Tibial artery (tissue), 4 donors: Measurements from ENCODE around the gene CASTOR1.

ENCODE experiments used
- DNase-seq, 2 donors: peaks; one replicate each; pipeline ENCODE4 v3.0.0-alpha.2; 2019
- H3K27ac ChIP-seq, 2 donors: fragments of 200-600 bp; sonication (generic) in 1 of 2; 1 replicate in 1 of 2; 2 replicates in 1 of 2; pipeline ENCODE4 v1.5.1; 2018 to 2019; ENCODE audit warnings: mild to moderate bottlenecking in 1 of 2
- H3K27me3 ChIP-seq, 2 donors: fragments of 200-600 bp; sonication (generic) in 1 of 2; one replicate each; pipeline versions ENCODE4 v1.5.1 to v1.6.0; 2016 to 2019
- H3K36me3 ChIP-seq, 3 donors: fragments of 200-600 bp; sonication (generic) in 2 of 3; one replicate each; pipeline ENCODE4 v1.5.1; 2016 to 2019; ENCODE audit warnings: mild to moderate bottlenecking in 2 of 3
- H3K4me1 ChIP-seq, 4 donors: fragments of 200-600 bp; sonication (generic) in 2 of 4; 1 replicate in 3 of 4; 2 replicates in 1 of 4; pipeline ENCODE4 v1.5.1; 2016 to 2019
- H3K4me3 ChIP-seq, 2 donors: fragments of 200-600 bp; sonication (generic) in 1 of 2; 1 replicate in 1 of 2; 2 replicates in 1 of 2; pipeline ENCODE4 v1.5.1; 2018 to 2019; ENCODE audit warnings: mild to moderate bottlenecking in 2 of 2
- H3K9me3 ChIP-seq, 3 donors: fragments of 200-600 bp; sonication (generic) in 1 of 3; one replicate each; pipeline ENCODE4 v1.5.1; 2016 to 2019
- CTCF ChIP-seq, 2 experiments: fragments of 200-600 bp in 1 of 2; fragments of 450-650 bp in 1 of 2; IDR thresholded peaks; one replicate each; pipeline ENCODE4 v1.5.1; 2017 to 2019; ENCODE audit warnings: antibody characterized with exemption in 2 of 2, mild to moderate bottlenecking in 1 of 2, moderate library complexity in 1 of 2
- intact Hi-C: fragments of 100-400 bp; cut with DNase I; formaldehyde crosslinking; loops from one replicate; pipeline ENCODE4 v1.15.0; 2023; ENCODE audit warnings: low total_unique reads

CASTOR1 gene

DNA sequence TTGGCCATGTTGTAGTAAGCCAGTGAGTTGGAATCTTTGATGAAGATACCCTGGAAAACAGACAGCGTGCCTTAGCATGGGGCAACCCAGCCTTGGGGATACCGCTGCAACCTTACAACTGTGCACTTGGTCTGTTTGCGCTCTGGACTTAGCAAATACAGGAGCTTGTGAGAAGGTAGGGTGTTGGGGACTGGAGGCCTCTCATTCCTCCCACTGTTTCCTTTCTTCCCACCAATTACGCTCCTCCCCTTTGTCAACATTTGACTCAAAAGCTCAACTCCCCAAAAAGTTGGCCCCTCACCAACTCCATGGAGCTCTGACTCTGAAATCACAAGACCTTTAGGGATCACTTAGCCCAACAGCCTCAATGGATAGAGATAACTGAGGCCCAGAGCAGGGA is 45.3 kb upstream of the CASTOR1 start:
- peaks cover 0 to 4% (median 0%) of the 10 kb centered on the region in 4 donors for H3K4me1 ChIP-seq
- intact Hi-C loops, result no loop called here
- no peak for DNase-seq

GRCh38 chr22:30333707-30334087 is 44.4 kb upstream of the CASTOR1 start:
- DNase-seq, result no peak
- Histone ChIP-seq H3K27ac (no peak overlapping the region), H3K4me1 (peaks cover 0 to 4% (median 0%) of the 10 kb centered on the region in 4 donors), H3K36me3 (peaks cover 66 to 83% (median 83%) of the 10 kb centered on the region in 3 donors), H3K9me3 (no peaks in the 10 kb centered on the region), H3K4me3 (no peak overlapping the region), H3K27me3 (no peaks in the 10 kb centered on the region)
- TF ChIP-seq CTCF (IDR thresholded peaks at IDR 0.05), result no peak
- intact Hi-C loops, result no loop called here

More for the DNA sequence above, 45.3 kb upstream of the CASTOR1 start:
- H3K27ac ChIP-seq, result no peak overlapping the region
- no peak overlapping the region for H3K4me3 ChIP-seq
- H3K27me3 ChIP-seq, result no peaks in the 10 kb centered on the region
- TF ChIP-seq CTCF (IDR thresholded peaks at IDR 0.05), result no peak
- no peaks in the 10 kb centered on the region for H3K9me3 ChIP-seq
- H3K36me3 ChIP-seq, result peaks cover 76 to 93% (median 93%) of the 10 kb centered on the region in 3 donors

- DNase-seq, result no peak
- Histone ChIP-seq H3K36me3 (peaks cover 61 to 78% (median 78%) of the 10 kb centered on the region in 3 donors), H3K4me1 (peaks cover 0 to 4% (median 0%) of the 10 kb centered on the region in 4 donors), H3K27me3 (no peaks in the 10 kb centered on the region), H3K4me3 (no peak overlapping the region), H3K9me3 (no peaks in the 10 kb centered on the region), H3K27ac (no peak overlapping the region)
- no peak for TF ChIP-seq CTCF (IDR thresholded peaks at IDR 0.05)
- intact Hi-C loops, result no loop called here
Observed at GRCh38 chr22:30332994-30333706, 43.8 kb upstream of the CASTOR1 start.

GRCh38 chr22:30332551-30332950 is 43.2 kb upstream of the CASTOR1 start:
- TF ChIP-seq CTCF (IDR thresholded peaks at IDR 0.05), result no peak
- no peaks in the 10 kb centered on the region for H3K9me3 ChIP-seq
- no peak overlapping the region for H3K4me3 ChIP-seq
- H3K36me3 ChIP-seq, result peaks cover 55 to 72% (median 72%) of the 10 kb centered on the region in 3 donors
- no peak overlapping the region for H3K27ac ChIP-seq
- peaks cover 0 to 6% (median under 1%) of the 10 kb centered on the region in 4 donors for H3K4me1 ChIP-seq
- intact Hi-C loops, result no loop called here
- DNase-seq, result no peak
- H3K27me3 ChIP-seq, result no peaks in the 10 kb centered on the region

DNA sequence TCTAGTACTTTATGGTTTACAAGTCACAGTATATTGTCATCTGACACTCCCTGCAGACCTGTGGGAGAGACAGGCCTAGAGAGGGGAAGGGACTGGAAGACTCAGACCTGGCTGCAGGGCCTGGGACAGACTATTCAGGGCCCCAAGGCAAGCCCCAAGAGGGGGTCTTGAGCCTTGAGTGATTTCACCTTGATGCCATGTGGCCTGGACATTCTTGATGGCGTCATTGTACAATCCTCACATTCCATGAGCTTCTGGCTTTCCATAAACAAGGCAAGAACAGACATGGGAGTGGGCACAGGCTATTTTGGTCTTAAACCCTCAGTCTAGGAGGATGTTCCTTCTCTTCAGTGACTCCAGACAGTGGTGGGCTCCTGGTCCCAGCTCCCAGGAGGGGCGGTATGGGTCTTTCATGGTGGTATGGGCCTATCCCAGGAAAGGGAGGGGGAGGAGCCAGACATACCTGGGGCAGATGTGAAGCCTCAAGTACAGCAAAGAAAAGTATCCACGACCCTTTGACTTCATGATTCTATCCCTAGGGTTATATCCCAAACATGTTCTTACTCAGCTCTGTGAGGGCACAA is 39.3 kb upstream of the CASTOR1 start:
- Histone ChIP-seq H3K27ac (no peak overlapping the region), H3K4me3 (no peak overlapping the region)
- intact Hi-C loops, result no loop called here

More for the DNA sequence above, 39.3 kb upstream of the CASTOR1 start:
- Histone ChIP-seq H3K27me3 (no peaks in the 10 kb centered on the region), H3K4me1 (peaks cover 0 to 35% (median 30%) of the 10 kb centered on the region in 4 donors), H3K36me3 (peaks cover 15 to 32% (median 32%) of the 10 kb centered on the region in 3 donors), H3K9me3 (no peaks in the 10 kb centered on the region)
- no peak for TF ChIP-seq CTCF (IDR thresholded peaks at IDR 0.05)
- DNase-seq, result no peak
